NB4 (cell line): Measurements from ENCODE around the gene SND1.
"Not testable (repeated sequence)": the region's sequence is repeated elsewhere in the genome, so short reads cannot be mapped to it uniquely, and the experiment has no call there.

Source experiments
- CTCF ChIP-seq: IDR thresholded peaks from one replicate; pipeline ENCODE4 v1.5.1; 2012; ENCODE audit warnings: low read depth, low read length
- MAX ChIP-seq: IDR thresholded peaks from 2 replicates; pipeline ENCODE4 v1.6.1; 2011; ENCODE audit warnings: low read depth, low read length
- MYC ChIP-seq: IDR thresholded peaks from 2 replicates; pipeline ENCODE4 v1.6.1; 2011; ENCODE audit warnings: low read depth, low read length
- POLR2A ChIP-seq: IDR thresholded peaks from 2 replicates; pipeline ENCODE4 v1.6.1; 2011; ENCODE audit warnings: mild to moderate bottlenecking; ENCODE audit not compliant: insufficient read length; ENCODE audit errors: extremely low read depth

GRCh38 chr7:127837816-127838410, 185.9 kb downstream of the SND1 start:
- not testable (repeated sequence) for TF ChIP-seq CTCF, POLR2A, MAX, MYC
